Natural killer cell (primary cell): ENCODE measurements around the gene NOS1. TPM values are rescaled to one million over a fixed set of nuclear protein-coding genes. Genes with fewer than 3 reads are reported as not detected.

Experiments used
- ATAC-seq, 3 donors: fragments of 150-1000 bp in 2 of 3; fragments of 200-7000 bp in 1 of 3; cut with Tn5 transposase; 1 replicate in 1 of 3; 2 replicates in 2 of 3; pipeline ENCODE4 v1.10.0; 2021; ENCODE audit warnings: mild to moderate bottlenecking in 2 of 3, moderate library complexity in 2 of 3
- DNase-seq, 2 donors: peaks; one replicate each; pipeline versions ENCODE4 v3.0.0 to v3.0.0-alpha.2; 2013 to 2021; ENCODE audit warnings: mixed read lengths in 1 of 2
- H3K27ac ChIP-seq: one replicate; pipeline ENCODE4 v1.5.1; 2013; ENCODE audit warnings: mild to moderate bottlenecking, low read length
- H3K27me3 ChIP-seq: one replicate; pipeline ENCODE4 v1.6.1; 2013; ENCODE audit warnings: low read length; ENCODE audit not compliant: control insufficient read depth, insufficient read depth
- H3K36me3 ChIP-seq: one replicate; pipeline ENCODE4 v1.6.1; 2013; ENCODE audit warnings: low read length; ENCODE audit not compliant: control insufficient read depth, insufficient read depth
- H3K4me1 ChIP-seq: one replicate; pipeline ENCODE4 v1.6.1; 2013; ENCODE audit warnings: low read length; ENCODE audit not compliant: control insufficient read depth, insufficient read depth
- H3K4me3 ChIP-seq: one replicate; pipeline ENCODE4 v1.5.1; 2013; ENCODE audit warnings: low read length
- H3K9me3 ChIP-seq: one replicate; pipeline ENCODE4 v1.6.1; 2013; ENCODE audit warnings: low read length; ENCODE audit not compliant: control insufficient read depth, insufficient read depth
- H3K27ac Mint-ChIP-seq, 2 donors: one replicate each; pipeline ENCODE4 v1.8.0; 2022; ENCODE audit warnings: mild to moderate bottlenecking in 2 of 2, mixed read lengths in 2 of 2, moderate library complexity in 1 of 2
- H3K27me3 Mint-ChIP-seq, 2 donors: one replicate each; pipeline ENCODE4 v1.8.0; 2022; ENCODE audit warnings: low read depth in 2 of 2, mixed read lengths in 2 of 2
- H3K36me3 Mint-ChIP-seq: one replicate; pipeline ENCODE4 v1.8.0; 2022; ENCODE audit warnings: mixed read lengths
- H3K4me1 Mint-ChIP-seq, 2 donors: one replicate each; pipeline ENCODE4 v1.8.0; 2022; ENCODE audit warnings: mixed read lengths in 2 of 2
- H3K4me3 Mint-ChIP-seq: one replicate; pipeline ENCODE4 v1.8.0; 2022; ENCODE audit warnings: mild to moderate bottlenecking, moderate library complexity, mixed read lengths
- H3K9me3 Mint-ChIP-seq, 2 donors: one replicate each; pipeline ENCODE4 v1.8.0; 2022; ENCODE audit warnings: mixed read lengths in 2 of 2
- WGBS: methylation state at CpG from one replicate; pipeline ENCODE4 v1.1.7; 2013; ENCODE audit warnings: missing lambda C conversion rate; ENCODE audit not compliant: insufficient coverage; 5-methylcytosine and 5-hydroxymethylcytosine counted together
- intact Hi-C: fragments of 100-400 bp; cut with micrococcal nuclease; formaldehyde crosslinking; loops from one replicate; pipeline ENCODE4 v1.14.2; 2022
- total RNA-seq, 4 donors: library from RNA; stranded (reverse); fragments of 120-200 nt in 1 of 4; gene quantifications; one replicate each; pipeline versions ENCODE4 v1.2.3 to v1.2.4, GENCODE V29; 2013 to 2022
- TF ChIP-seq, protein P1 (sequence below): fragments of 200-600 bp; IDR thresholded peaks from one replicate; pipeline ENCODE4 v1.8.0; 2022; ENCODE audit warnings: antibody characterized with exemption

NOS1 gene
- total RNA-seq, 3 donors from 2014 or later (not counting 1 experiment from before 2014, with no cell fraction given): not detected

DNA sequence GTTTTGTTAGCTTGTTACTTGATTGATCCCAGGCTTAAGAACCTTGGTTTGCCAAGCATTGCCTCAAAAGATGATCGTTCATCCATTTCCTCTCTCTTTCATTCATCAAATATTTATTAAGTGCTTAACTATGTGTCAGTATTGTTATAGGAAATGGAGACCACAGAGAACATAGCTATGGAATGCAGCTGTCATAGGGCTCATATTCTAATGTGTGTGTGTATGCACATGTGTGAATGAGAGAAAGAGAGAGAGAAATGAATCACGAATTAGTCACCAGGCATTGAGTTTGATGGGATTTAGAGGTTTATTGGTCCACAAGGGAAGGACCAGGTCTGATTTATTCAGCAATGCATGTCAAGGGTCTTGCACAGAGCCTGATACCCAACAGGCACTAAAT, 100.2 kb downstream of the NOS1 start:
- no peaks in the 10 kb centered on the region for H3K36me3 ChIP-seq
- H3K4me3 ChIP-seq: no peak overlapping the region
- no peaks in the 10 kb centered on the region for H3K4me1 Mint-ChIP-seq
- WGBS: 100% methylated on average over 1 of the region's 2 CpGs
- H3K27ac ChIP-seq: no peak overlapping the region
- intact Hi-C loops: no loop called here
- no peaks in the 10 kb centered on the region for H3K9me3 Mint-ChIP-seq
- no peaks in the 10 kb centered on the region for H3K27me3 ChIP-seq
- H3K4me3 Mint-ChIP-seq: no peak overlapping the region
- ATAC-seq (no peak), DNase-seq (no peak)
- peaks cover 0 to 3% of the 10 kb centered on the region in 2 donors for H3K27me3 Mint-ChIP-seq
- no peaks in the 10 kb centered on the region for H3K36me3 Mint-ChIP-seq
- TF ChIP-seq, protein P1, sequence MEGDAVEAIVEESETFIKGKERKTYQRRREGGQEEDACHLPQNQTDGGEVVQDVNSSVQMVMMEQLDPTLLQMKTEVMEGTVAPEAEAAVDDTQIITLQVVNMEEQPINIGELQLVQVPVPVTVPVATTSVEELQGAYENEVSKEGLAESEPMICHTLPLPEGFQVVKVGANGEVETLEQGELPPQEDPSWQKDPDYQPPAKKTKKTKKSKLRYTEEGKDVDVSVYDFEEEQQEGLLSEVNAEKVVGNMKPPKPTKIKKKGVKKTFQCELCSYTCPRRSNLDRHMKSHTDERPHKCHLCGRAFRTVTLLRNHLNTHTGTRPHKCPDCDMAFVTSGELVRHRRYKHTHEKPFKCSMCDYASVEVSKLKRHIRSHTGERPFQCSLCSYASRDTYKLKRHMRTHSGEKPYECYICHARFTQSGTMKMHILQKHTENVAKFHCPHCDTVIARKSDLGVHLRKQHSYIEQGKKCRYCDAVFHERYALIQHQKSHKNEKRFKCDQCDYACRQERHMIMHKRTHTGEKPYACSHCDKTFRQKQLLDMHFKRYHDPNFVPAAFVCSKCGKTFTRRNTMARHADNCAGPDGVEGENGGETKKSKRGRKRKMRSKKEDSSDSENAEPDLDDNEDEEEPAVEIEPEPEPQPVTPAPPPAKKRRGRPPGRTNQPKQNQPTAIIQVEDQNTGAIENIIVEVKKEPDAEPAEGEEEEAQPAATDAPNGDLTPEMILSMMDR: no peak
- H3K4me1 ChIP-seq: no peaks in the 10 kb centered on the region
- H3K27ac Mint-ChIP-seq: no peak overlapping the region
- H3K9me3 ChIP-seq: no peaks in the 10 kb centered on the region

DNA sequence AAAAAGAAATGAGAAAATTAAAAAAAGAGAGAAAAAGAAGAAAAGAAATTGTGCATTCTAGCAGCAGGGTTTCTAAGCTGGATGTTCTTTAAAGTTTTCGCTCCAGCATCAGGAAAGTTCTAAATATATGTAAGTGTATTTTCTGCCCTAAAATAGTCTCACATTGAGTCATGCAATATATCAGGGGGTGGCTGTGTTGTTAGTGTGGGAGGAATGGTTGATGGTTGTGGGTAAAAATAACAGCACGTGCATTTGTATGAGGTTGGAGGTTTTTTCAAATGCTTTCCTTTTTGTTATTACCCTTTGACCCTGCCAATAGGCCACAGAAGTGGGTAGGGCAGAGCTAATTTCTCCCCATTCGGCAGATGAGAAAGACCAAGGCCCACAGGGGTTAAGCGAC, 106.0 kb downstream of the NOS1 start:
- peaks cover 0 to 3% of the 10 kb centered on the region in 2 donors for H3K9me3 Mint-ChIP-seq
- no peak overlapping the region for H3K4me3 Mint-ChIP-seq
- no peaks in the 10 kb centered on the region for H3K4me1 Mint-ChIP-seq
- WGBS: 87% methylated on average over 4 of the region's 4 CpGs
- TF ChIP-seq, protein P1: no peak
- H3K27ac Mint-ChIP-seq: no peak overlapping the region
- H3K27ac ChIP-seq: no peak overlapping the region
- H3K9me3 ChIP-seq: no peaks in the 10 kb centered on the region
- ATAC-seq (no peak), DNase-seq (no peak)
- no peaks in the 10 kb centered on the region for H3K36me3 ChIP-seq
- no peaks in the 10 kb centered on the region for H3K4me1 ChIP-seq
- no peaks in the 10 kb centered on the region for H3K27me3 ChIP-seq
- H3K4me3 ChIP-seq: no peak overlapping the region
- no peaks in the 10 kb centered on the region for H3K36me3 Mint-ChIP-seq
- intact Hi-C loops: no loop called here
- peaks cover 0 to 10% of the 10 kb centered on the region in 2 donors for H3K27me3 Mint-ChIP-seq

DNA sequence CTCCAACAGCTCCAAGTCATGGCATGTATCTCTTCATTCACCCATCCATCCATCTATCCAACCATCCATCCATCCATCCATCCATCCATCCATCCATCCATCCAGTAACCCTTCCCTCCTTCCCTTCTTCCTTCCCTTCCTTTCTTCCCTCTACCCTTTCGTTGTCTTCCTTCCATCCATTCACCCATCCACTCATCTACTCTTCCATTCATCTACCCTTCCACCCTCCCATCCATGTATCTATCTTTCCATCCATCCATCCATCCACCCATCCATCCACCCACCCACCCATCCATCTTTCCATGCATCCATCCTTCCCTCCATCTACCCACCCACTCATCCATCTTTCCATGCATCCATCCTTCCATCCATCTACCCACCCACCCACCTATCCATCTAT, 117.9 kb downstream of the NOS1 start:
- no peak overlapping the region for H3K27ac ChIP-seq
- no peaks in the 10 kb centered on the region for H3K4me1 ChIP-seq
- no peaks in the 10 kb centered on the region for H3K9me3 ChIP-seq
- H3K36me3 Mint-ChIP-seq: no peaks in the 10 kb centered on the region
- H3K9me3 Mint-ChIP-seq: peaks cover 0 to 2% of the 10 kb centered on the region in 2 donors
- ATAC-seq (no peak), DNase-seq (no peak)
- TF ChIP-seq, protein P1: no peak
- no peak overlapping the region for H3K27ac Mint-ChIP-seq
- no peaks in the 10 kb centered on the region for H3K36me3 ChIP-seq
- H3K27me3 Mint-ChIP-seq: peaks cover 3 to 5% of the 10 kb centered on the region in 2 donors
- intact Hi-C loops: no loop called here
- no peak overlapping the region for H3K4me3 Mint-ChIP-seq
- H3K27me3 ChIP-seq: no peaks in the 10 kb centered on the region
- no peak overlapping the region for H3K4me3 ChIP-seq
- no peaks in the 10 kb centered on the region for H3K4me1 Mint-ChIP-seq
- WGBS: 77% methylated on average over 1 of the region's 1 CpG

DNA sequence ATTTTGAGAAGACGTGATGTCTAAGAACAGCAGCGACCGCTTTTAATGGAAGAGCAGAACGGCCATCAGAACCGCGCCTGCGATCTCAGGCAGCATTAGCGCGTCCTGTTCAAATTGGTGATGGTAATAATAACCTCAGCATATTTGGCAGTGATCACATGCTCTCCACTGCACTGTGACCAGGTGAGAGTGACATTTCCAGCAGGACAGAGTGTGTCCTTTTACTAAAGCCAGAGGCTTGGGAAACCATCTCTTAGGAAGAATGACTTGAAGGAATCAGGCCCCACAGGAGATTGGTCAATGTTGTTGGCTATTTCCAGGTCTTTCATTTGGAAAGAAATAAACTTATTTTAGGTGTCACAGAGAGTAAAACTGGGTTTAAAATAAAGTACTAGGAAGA, 119.7 kb downstream of the NOS1 start:
- no peak overlapping the region for H3K4me3 Mint-ChIP-seq
- no peaks in the 10 kb centered on the region for H3K4me1 Mint-ChIP-seq
- no peaks in the 10 kb centered on the region for H3K4me1 ChIP-seq
- H3K9me3 ChIP-seq: no peaks in the 10 kb centered on the region
- ATAC-seq (no peak), DNase-seq (no peak)
- TF ChIP-seq, protein P1: no peak
- WGBS: 93% methylated on average over 9 of the region's 9 CpGs
- H3K36me3 Mint-ChIP-seq: no peaks in the 10 kb centered on the region
- H3K27ac Mint-ChIP-seq: no peak overlapping the region
- no peak overlapping the region for H3K27ac ChIP-seq
- H3K36me3 ChIP-seq: no peaks in the 10 kb centered on the region
- no peak overlapping the region for H3K4me3 ChIP-seq
- intact Hi-C loops: no loop called here
- H3K27me3 Mint-ChIP-seq: peaks cover 3 to 5% of the 10 kb centered on the region in 2 donors
- no peaks in the 10 kb centered on the region for H3K27me3 ChIP-seq
- peaks cover 0 to 2% of the 10 kb centered on the region in 2 donors for H3K9me3 Mint-ChIP-seq
